ACC112 (cell line): ENCODE measurements around the gene HLA-DMA.

ENCODE experiments used
- H2AFZ ChIP-seq: fragments of 200-600 bp; sonication (generic); one replicate; pipeline ENCODE4 v1.6.0; 2017; ENCODE audit warnings: antibody characterized with exemption, low read length; ENCODE audit not compliant: unreplicated experiment
- H3K27ac ChIP-seq: fragments of 200-600 bp; sonication (generic); 2 replicates; pipeline ENCODE4 v1.5.1; 2014; ENCODE audit warnings: low read depth, mild to moderate bottlenecking, antibody characterized with exemption, low read length, moderate library complexity
- H3K27me3 ChIP-seq: fragments of 200-600 bp; sonication (generic); 2 replicates; pipeline ENCODE4 v1.6.1; 2014; ENCODE audit warnings: mild to moderate bottlenecking, antibody characterized with exemption, low read length, moderate library complexity, mixed read lengths; ENCODE audit not compliant: insufficient read depth
- H3K36me3 ChIP-seq: fragments of 200-600 bp; sonication (generic); 2 replicates; pipeline ENCODE4 v1.6.1; 2016; ENCODE audit warnings: mild to moderate bottlenecking, antibody characterized with exemption, low read length, moderate library complexity, mixed read lengths; ENCODE audit not compliant: insufficient read depth
- H3K4me1 ChIP-seq: fragments of 200-600 bp; sonication (generic); one replicate; pipeline ENCODE4 v1.6.1; 2016; ENCODE audit warnings: low read length, mixed read lengths; ENCODE audit not compliant: insufficient read depth, unreplicated experiment, control insufficient read depth
- H3K4me3 ChIP-seq: fragments of 200-600 bp; sonication (generic); 2 replicates; pipeline ENCODE4 v1.5.1; 2014; ENCODE audit warnings: mild to moderate bottlenecking, low read depth, low read length
- H3K79me2 ChIP-seq: fragments of 200-600 bp; sonication (generic); one replicate; pipeline ENCODE4 v1.6.0; 2016; ENCODE audit warnings: low read length; ENCODE audit not compliant: control insufficient read depth, unreplicated experiment, insufficient read depth

The HLA-DMA gene

GRCh38 chr6:32920715-32921114 lies 32.2 kb downstream of the HLA-DMA start:
- Histone ChIP-seq H3K36me3 (no peaks in the 10 kb centered on the region), H3K79me2 (no peaks in the 10 kb centered on the region), H3K4me3 (no peak overlapping the region), H2AFZ (no peak overlapping the region), H3K4me1 (no peaks in the 10 kb centered on the region), H3K27ac (no peak overlapping the region), H3K27me3 (no peaks in the 10 kb centered on the region)

GRCh38 chr6:32912951-32913350 lies 39.9 kb downstream of the HLA-DMA start:
- no peak overlapping the region for H3K4me3 ChIP-seq
- H3K27ac ChIP-seq = no peak overlapping the region
- H3K36me3 ChIP-seq = no peaks in the 10 kb centered on the region
- H3K4me1 ChIP-seq = no peaks in the 10 kb centered on the region
- H2AFZ ChIP-seq = no peak overlapping the region
- H3K79me2 ChIP-seq = no peaks in the 10 kb centered on the region
- no peaks in the 10 kb centered on the region for H3K27me3 ChIP-seq

- H3K27ac ChIP-seq = no peak overlapping the region
- no peaks in the 10 kb centered on the region for H3K36me3 ChIP-seq
- H3K4me3 ChIP-seq = no peak overlapping the region
- no peak overlapping the region for H2AFZ ChIP-seq
- H3K4me1 ChIP-seq = peaks cover 10% of the 10 kb centered on the region
- H3K27me3 ChIP-seq = no peaks in the 10 kb centered on the region
- no peaks in the 10 kb centered on the region for H3K79me2 ChIP-seq
Observed at GRCh38 chr6:32908897-32909296, 44.0 kb downstream of the HLA-DMA start.

GRCh38 chr6:32906539-32906938 lies 46.4 kb downstream of the HLA-DMA start:
- Histone ChIP-seq H3K27ac (no peak overlapping the region), H3K4me3 (no peak overlapping the region)

GRCh38 chr6:32905078-32905477 lies 47.8 kb downstream of the HLA-DMA start:
- no peak overlapping the region for H2AFZ ChIP-seq
- peaks cover 10% of the 10 kb centered on the region for H3K4me1 ChIP-seq
- no peaks in the 10 kb centered on the region for H3K27me3 ChIP-seq
- H3K36me3 ChIP-seq = peaks cover 7% of the 10 kb centered on the region; the same call in 1 of the 2 replicates
- H3K4me3 ChIP-seq = no peak overlapping the region
- no peak overlapping the region for H3K27ac ChIP-seq
- H3K79me2 ChIP-seq = no peaks in the 10 kb centered on the region

More at GRCh38 chr6:32906539-32906938, 46.4 kb downstream of the HLA-DMA start:
- H3K4me1 ChIP-seq = peaks cover 10% of the 10 kb centered on the region
- H3K27me3 ChIP-seq = no peaks in the 10 kb centered on the region
- no peaks in the 10 kb centered on the region for H3K36me3 ChIP-seq
- no peak overlapping the region for H2AFZ ChIP-seq
- H3K79me2 ChIP-seq = no peaks in the 10 kb centered on the region

- no peak overlapping the region for H3K27ac ChIP-seq
- H3K4me1 ChIP-seq = peaks cover 10% of the 10 kb centered on the region
- H3K4me3 ChIP-seq = no peak overlapping the region
- H2AFZ ChIP-seq = no peak overlapping the region
- no peaks in the 10 kb centered on the region for H3K27me3 ChIP-seq
- no peaks in the 10 kb centered on the region for H3K79me2 ChIP-seq
- peaks cover 7% of the 10 kb centered on the region; the same call in 1 of the 2 replicates for H3K36me3 ChIP-seq
Observed at GRCh38 chr6:32903952-32904351, 48.9 kb downstream of the HLA-DMA start.
